ENCODE results near the gene EMP1. TPM values are rescaled to one million over a fixed set of nuclear protein-coding genes. Genes with fewer than 3 reads are reported as not detected.

EMP1 gene
- total RNA-seq, 1 experiment from 2014 or later = 18.6 TPM

DNA sequence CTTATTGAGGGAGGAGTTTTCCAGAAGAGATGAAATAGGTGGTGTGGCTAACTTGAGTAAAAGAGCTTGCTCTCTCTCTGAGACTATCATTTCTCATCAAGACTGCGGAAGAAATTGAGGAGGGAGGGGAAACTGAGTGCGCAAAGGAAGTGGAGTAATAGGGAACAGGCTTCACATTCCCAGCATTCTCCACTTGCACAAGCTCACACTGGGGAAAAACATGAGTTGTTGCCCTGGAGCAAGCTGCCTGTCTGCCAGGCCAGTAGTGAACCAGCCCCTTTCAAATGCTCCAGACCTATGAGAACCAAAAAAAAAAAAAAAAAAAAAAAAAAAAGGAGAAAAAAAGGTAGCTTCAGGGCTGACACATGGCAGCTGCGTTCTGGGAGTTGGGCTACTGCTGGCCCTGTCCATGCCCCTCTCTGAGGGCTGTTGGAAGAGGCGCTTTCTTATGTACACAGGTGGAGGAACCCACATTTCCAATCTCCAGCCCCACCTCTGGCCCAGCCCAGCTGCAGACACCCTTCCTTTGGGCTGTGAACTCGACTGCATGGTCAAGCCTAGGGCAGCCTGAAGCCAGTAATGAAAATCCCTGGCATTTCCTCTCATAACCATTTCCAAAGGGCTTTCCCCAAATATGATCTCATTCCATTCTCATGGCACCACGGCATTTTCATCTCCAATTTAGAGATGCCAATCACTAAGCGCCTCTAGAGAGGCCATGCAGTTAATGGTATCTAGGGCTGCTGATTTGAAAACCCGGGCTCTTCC, 32.5 kb upstream of the EMP1 start:
- in situ Hi-C loops (cut with HindIII; ENCODE audit: low pct_unique_long_range_greater_than_20kb, low sequenced_read_pairs) (no loop called here), intact Hi-C loops (cut with micrococcal nuclease; ENCODE audit: unreplicated experiment) (no loop called here)
- Histone ChIP-seq H3K4me3 (ENCODE audit: low read depth in 2 of 2, low read length in 2 of 2) (no peak overlapping the region), H3K9me3 (ENCODE audit: control insufficient read depth, insufficient read depth, low read depth, low read length) (no peaks in the 10 kb centered on the region), H3K36me3 (ENCODE audit: control insufficient read depth, insufficient read depth, low read length) (no peaks in the 10 kb centered on the region), H3K27ac (ENCODE audit: low read length) (no peak overlapping the region), H3K4me1 (ENCODE audit: control insufficient read depth, insufficient read depth, low read length) (no peaks in the 10 kb centered on the region), H3K27me3 (ENCODE audit: control insufficient read depth, insufficient read depth, low read length) (no peaks in the 10 kb centered on the region)
- DNase-seq (ENCODE audit: low read depth, low spot score) = no peak
- ChIA-PET CTCF (no interaction called here), POLR2A (no interaction called here)
- no peak for ATAC-seq
- no peak for TF ChIP-seq CTCF (IDR thresholded peaks at IDR 0.05)
- TF ChIP-seq POLR2AphosphoS5 (IDR thresholded peaks at IDR 0.05; ENCODE audit: low read depth, low read length) = no peak
- TF ChIP-seq, protein P1, sequence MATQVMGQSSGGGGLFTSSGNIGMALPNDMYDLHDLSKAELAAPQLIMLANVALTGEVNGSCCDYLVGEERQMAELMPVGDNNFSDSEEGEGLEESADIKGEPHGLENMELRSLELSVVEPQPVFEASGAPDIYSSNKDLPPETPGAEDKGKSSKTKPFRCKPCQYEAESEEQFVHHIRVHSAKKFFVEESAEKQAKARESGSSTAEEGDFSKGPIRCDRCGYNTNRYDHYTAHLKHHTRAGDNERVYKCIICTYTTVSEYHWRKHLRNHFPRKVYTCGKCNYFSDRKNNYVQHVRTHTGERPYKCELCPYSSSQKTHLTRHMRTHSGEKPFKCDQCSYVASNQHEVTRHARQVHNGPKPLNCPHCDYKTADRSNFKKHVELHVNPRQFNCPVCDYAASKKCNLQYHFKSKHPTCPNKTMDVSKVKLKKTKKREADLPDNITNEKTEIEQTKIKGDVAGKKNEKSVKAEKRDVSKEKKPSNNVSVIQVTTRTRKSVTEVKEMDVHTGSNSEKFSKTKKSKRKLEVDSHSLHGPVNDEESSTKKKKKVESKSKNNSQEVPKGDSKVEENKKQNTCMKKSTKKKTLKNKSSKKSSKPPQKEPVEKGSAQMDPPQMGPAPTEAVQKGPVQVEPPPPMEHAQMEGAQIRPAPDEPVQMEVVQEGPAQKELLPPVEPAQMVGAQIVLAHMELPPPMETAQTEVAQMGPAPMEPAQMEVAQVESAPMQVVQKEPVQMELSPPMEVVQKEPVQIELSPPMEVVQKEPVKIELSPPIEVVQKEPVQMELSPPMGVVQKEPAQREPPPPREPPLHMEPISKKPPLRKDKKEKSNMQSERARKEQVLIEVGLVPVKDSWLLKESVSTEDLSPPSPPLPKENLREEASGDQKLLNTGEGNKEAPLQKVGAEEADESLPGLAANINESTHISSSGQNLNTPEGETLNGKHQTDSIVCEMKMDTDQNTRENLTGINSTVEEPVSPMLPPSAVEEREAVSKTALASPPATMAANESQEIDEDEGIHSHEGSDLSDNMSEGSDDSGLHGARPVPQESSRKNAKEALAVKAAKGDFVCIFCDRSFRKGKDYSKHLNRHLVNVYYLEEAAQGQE (IDR thresholded peaks at IDR 0.05; ENCODE audit: insufficient read depth in 1 of 2, low read depth in 2 of 2, low read length in 1 of 2) = no peak
- no peak for TF ChIP-seq TCF7L2 (IDR thresholded peaks at IDR 0.05; ENCODE audit: low read depth, low read length)
- no peak for TF ChIP-seq SIN3A (IDR thresholded peaks at IDR 0.05; ENCODE audit: borderline replicate concordance, insufficient read depth, low read depth, low read length)
- no TSS peak for BruUV-seq (replicated peaks)

DNA sequence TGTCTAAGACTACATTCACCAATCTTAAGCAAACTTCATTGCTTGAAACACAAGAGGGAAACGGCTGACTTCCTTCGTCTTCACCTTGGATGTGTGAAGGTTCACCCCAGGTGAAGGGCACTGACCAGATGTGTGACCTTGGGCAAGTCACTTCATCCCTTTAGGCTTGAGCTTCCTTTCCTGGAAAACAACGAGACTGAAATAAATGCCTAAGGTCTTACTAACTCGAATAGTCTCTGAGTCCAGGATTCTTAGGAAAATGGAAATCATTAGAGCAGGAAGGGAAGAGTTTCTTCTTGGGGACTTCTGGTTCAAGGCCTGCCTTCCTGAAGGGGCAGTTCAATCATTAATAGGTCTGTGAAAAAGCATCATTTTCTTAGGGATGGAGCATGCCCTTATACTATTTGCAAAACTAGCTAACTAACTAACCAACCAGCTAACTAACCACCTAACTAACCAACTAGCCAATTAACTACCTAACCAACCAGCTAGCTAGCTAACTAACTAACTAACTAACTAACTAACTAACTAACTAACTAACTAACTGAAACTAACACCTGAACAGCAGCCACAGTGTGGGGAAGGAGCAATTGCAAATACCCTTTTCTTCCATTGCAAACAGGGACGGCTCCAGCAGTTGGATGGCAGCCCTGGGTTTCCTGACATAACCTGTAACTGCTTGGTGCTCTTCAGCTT, 31.5 kb upstream of the EMP1 start:
- H3K4me1 ChIP-seq (ENCODE audit: control insufficient read depth, insufficient read depth, low read length) = no peaks in the 10 kb centered on the region
- ChIA-PET CTCF (no interaction called here), POLR2A (no interaction called here)
- BruUV-seq (replicated peaks) = no TSS peak
- DNase-seq (ENCODE audit: low read depth, low spot score) (no peak), ATAC-seq (no peak)
- no peak for TF ChIP-seq SIN3A (IDR thresholded peaks at IDR 0.05; ENCODE audit: borderline replicate concordance, insufficient read depth, low read depth, low read length)
- no peak for TF ChIP-seq POLR2AphosphoS5 (IDR thresholded peaks at IDR 0.05; ENCODE audit: low read depth, low read length)
- TF ChIP-seq, protein P1 (IDR thresholded peaks at IDR 0.05; ENCODE audit: insufficient read depth in 1 of 2, low read depth in 2 of 2, low read length in 1 of 2) = no peak
- no peak for TF ChIP-seq CTCF (IDR thresholded peaks at IDR 0.05)
- no peak for TF ChIP-seq TCF7L2 (IDR thresholded peaks at IDR 0.05; ENCODE audit: low read depth, low read length)
- H3K27ac ChIP-seq (ENCODE audit: low read length) = no peak overlapping the region
- no peaks in the 10 kb centered on the region for H3K27me3 ChIP-seq (ENCODE audit: control insufficient read depth, insufficient read depth, low read length)
- intact Hi-C loops (cut with micrococcal nuclease; ENCODE audit: unreplicated experiment) = no loop called here
- in situ Hi-C loops (cut with HindIII; ENCODE audit: low pct_unique_long_range_greater_than_20kb, low sequenced_read_pairs) = no loop called here
- H3K36me3 ChIP-seq (ENCODE audit: control insufficient read depth, insufficient read depth, low read length) = no peaks in the 10 kb centered on the region
- no peaks in the 10 kb centered on the region for H3K9me3 ChIP-seq (ENCODE audit: control insufficient read depth, insufficient read depth, low read depth, low read length)
- H3K4me3 ChIP-seq (ENCODE audit: low read depth in 2 of 2, low read length in 2 of 2) = no peak overlapping the region
